ENCODE measurements around the gene SLC39A11. TPM values are rescaled to one million over a fixed set of nuclear protein-coding genes. Genes with fewer than 3 reads are reported as not detected.
A peak's percentile ranks its signal among the peaks of the same experiment; 100 is the strongest.

Gene SLC39A11
- total RNA-seq, 3 donors from 2014 or later: 31.6 to 71.6 (median 51.6) TPM

DNA sequence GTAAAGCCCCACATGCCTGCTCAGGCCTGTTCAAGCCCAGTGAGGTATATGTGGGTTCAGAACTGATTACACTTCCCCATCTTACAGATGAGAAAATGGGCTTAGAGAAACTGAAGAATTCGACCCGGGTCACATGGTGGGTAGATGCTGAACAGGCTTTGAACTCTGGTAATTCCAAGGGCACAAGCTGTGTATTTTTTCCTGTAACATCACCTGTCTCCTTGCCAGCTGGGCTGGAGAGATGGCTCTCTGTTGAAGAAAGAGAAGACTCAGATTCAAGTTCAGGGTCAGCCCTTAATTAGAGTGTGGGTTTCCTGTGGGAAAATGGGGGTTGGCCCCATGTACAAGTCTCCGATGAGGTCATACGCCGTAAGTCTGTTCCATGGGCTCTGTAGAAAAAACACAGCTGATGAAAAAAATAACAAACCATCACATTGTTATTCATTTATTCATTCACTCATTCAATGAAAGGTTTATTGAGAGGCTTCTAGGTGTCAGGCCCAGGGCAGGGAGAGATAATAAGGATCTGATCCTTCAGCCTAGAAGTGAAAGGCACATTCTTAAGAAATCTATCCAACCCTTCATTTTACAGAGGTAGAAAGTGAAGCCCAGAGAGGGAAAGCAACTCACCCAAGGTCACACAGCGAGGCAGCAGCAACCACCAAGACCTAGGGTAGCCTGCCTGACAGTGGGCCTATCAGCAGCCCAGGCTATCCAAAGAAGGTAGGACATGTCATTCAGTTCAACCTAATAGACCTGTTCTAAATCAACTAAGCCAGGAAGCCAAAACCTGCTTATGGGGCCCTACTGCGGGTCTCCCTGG, 488.9 kb downstream of the SLC39A11 start:
- no peak overlapping the region for H3K4me3 ChIP-seq
- intact Hi-C loops (cut with DNase I, micrococcal nuclease): no loop called here
- no peaks in the 10 kb centered on the region for H3K36me3 ChIP-seq (ENCODE audit: low read depth)
- TF ChIP-seq, protein P1, sequence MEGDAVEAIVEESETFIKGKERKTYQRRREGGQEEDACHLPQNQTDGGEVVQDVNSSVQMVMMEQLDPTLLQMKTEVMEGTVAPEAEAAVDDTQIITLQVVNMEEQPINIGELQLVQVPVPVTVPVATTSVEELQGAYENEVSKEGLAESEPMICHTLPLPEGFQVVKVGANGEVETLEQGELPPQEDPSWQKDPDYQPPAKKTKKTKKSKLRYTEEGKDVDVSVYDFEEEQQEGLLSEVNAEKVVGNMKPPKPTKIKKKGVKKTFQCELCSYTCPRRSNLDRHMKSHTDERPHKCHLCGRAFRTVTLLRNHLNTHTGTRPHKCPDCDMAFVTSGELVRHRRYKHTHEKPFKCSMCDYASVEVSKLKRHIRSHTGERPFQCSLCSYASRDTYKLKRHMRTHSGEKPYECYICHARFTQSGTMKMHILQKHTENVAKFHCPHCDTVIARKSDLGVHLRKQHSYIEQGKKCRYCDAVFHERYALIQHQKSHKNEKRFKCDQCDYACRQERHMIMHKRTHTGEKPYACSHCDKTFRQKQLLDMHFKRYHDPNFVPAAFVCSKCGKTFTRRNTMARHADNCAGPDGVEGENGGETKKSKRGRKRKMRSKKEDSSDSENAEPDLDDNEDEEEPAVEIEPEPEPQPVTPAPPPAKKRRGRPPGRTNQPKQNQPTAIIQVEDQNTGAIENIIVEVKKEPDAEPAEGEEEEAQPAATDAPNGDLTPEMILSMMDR (IDR thresholded peaks at IDR 0.05): no peak
- ATAC-seq (peak; percentile 8), DNase-seq (no peak)
- peaks cover 8% of the 10 kb centered on the region for H3K4me1 ChIP-seq (ENCODE audit: low read depth)
- peaks cover 2% of the 10 kb centered on the region for H3K9me3 ChIP-seq

DNA sequence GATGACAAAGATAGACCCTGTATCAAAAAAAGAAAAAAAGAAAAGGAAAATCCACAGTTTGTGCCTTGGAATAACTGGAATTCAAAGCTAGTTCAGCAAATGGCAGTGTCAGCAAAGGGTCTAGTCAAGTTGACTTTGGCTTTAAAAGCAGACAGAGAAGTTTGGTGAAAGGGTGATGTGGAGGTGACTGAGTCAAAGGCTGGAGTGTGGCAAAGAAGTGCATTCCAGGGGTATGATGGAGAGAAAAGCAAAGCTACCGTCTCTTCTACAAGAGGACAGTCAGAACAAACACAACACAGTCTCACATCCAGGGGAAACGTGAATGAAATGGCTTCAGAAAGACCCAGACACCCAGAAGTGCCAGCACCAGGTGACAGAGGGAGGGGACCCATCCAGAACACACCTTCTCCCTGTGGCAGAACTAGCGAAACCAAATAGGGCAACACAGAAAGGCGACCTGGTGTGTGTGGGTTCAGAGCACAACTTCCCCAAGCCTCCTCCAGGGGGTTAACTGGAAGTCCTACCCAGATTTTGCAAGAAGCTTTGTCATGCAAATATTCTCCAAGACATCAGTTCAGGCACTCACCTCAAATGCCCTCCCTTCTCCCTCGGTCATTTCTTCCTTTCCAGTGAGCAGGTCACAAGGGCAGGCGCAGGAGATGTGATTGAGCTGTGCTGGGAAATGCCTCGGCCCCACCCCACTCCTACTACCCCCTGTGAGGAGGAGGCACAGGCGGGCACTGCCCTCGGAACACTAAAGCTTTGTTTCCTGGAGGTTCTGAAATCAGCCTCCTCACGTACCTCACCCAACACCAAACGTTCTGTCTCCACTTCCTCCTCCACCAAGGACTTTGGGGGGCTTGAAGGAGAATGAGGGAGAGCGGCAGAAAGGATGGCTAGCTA, 489.7 kb downstream of the SLC39A11 start:
- H3K9me3 ChIP-seq: no peaks in the 10 kb centered on the region
- intact Hi-C loops (cut with DNase I, micrococcal nuclease): no loop called here
- no peak overlapping the region for H3K4me3 ChIP-seq
- TF ChIP-seq, protein P1 (IDR thresholded peaks at IDR 0.05): no peak
- ATAC-seq: peak; percentile 91
- peak; percentile 72 to 79 (median 78) for DNase-seq
- peaks cover 8% of the 10 kb centered on the region for H3K4me1 ChIP-seq (ENCODE audit: low read depth)
- H3K36me3 ChIP-seq (ENCODE audit: low read depth): no peaks in the 10 kb centered on the region

DNA sequence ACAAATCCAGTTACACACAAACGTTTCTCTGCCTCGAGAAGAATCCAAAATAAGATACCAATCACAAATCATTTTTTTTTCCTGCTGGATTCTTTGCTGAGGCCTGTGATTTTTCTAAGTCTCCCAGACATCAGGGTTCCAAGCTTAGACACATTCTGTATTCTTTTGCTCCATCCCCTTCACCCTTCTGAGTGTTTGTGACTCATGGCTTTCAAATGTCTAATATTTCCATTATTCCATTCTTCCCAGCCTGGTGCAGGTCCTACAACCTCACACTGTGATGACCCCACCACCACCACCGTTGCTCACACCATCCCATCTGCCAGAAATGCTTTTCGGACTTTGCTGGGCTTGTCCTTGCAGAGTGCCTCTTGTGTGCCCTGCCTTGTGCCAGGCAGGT, 491.6 kb downstream of the SLC39A11 start:
- no peak overlapping the region for H3K4me3 ChIP-seq
- H3K4me1 ChIP-seq (ENCODE audit: low read depth): peaks cover 11% of the 10 kb centered on the region
- TF ChIP-seq, protein P1 (IDR thresholded peaks at IDR 0.05): no peak
- DNase-seq (no peak), ATAC-seq (no peak)
- intact Hi-C loops (cut with DNase I, micrococcal nuclease): no loop called here
- H3K36me3 ChIP-seq (ENCODE audit: low read depth): no peaks in the 10 kb centered on the region
- no peaks in the 10 kb centered on the region for H3K9me3 ChIP-seq

DNA sequence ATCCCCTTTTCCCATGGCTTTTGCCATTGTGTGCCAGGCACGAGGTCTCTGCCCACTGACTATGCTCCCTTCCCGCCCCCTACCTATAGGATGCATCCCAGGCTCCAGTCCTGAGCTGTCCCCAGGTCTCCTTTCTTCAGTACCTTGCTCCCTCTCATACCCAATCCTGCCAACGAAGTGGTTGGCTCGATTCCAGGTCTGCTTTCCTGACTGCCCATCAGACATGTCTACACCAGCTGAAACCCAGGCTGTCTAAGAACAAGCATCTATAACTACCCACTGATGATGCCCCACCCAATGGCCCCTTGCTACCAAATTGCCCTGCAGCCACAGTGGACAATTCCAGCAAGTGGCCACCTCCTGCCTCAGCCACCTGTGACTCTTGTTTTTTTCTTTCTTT, 492.6 kb downstream of the SLC39A11 start:
- Histone ChIP-seq H3K36me3 (ENCODE audit: low read depth) (no peaks in the 10 kb centered on the region), H3K4me1 (ENCODE audit: low read depth) (peaks cover 11% of the 10 kb centered on the region), H3K9me3 (no peaks in the 10 kb centered on the region), H3K4me3 (no peak overlapping the region)
- no peak for ATAC-seq
- no peak for DNase-seq
- TF ChIP-seq, protein P1 (IDR thresholded peaks at IDR 0.05): no peak
- intact Hi-C loops (cut with DNase I, micrococcal nuclease): no loop called here

DNA sequence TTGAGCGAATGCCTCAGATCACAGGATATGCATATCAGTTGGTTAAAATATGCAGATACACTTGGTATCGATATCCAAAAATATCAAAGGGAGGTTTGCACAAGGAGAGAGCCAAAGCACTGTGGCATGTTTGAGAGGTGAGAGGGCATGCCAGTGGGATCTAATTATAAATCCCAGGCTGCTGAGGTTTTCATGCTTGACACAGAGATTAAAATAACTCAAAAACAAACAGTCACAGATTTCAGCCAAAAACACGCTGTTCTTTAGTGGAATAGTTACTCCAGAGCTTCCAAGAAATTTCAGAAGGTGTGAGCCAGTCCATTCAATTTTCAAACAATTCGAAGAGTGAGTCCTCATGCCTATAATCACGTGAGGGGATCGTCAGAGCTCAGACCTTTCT, 493.8 kb downstream of the SLC39A11 start:
- intact Hi-C loops (cut with DNase I, micrococcal nuclease): no loop called here
- no peak for ATAC-seq
- no peak overlapping the region for H3K4me3 ChIP-seq

More for the DNA sequence above, 493.8 kb downstream of the SLC39A11 start:
- no peaks in the 10 kb centered on the region for H3K9me3 ChIP-seq
- peaks cover 11% of the 10 kb centered on the region for H3K4me1 ChIP-seq (ENCODE audit: low read depth)
- DNase-seq: no peak
- no peaks in the 10 kb centered on the region for H3K36me3 ChIP-seq (ENCODE audit: low read depth)
- TF ChIP-seq, protein P1 (IDR thresholded peaks at IDR 0.05): no peak
